ENCODE data around the gene AKAP6. TPM values are rescaled to one million over a fixed set of nuclear protein-coding genes. Genes with fewer than 3 reads are reported as not detected.

AKAP6 gene
- total RNA-seq, 1 experiment from 2014 or later: 1.1 TPM

DNA sequence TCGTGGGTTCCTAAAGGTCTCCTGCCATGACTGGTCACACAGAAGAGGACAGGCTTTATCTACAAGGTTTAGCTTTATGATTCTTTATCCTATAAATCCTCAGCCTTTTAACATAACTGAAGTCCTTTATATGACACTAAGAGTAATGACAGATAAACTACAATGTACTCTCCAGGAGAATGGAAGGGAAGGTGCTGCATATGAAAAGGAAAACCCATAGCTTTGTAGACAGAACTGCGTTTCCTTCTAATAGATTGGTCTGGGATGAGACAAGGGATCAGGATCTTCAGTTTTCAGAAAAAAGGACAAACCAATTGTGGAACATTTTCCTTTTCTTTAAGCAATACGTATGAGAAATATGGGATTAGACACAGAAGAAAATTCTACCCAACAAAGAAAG, 408.5 kb downstream of the AKAP6 start:
- Histone ChIP-seq H3K23ac (ENCODE audit: insufficient read length, low read depth, low read length) (no peak overlapping the region), H4K20me1 (ENCODE audit: control insufficient read depth, insufficient read depth, insufficient read length) (no peaks in the 10 kb centered on the region), H3K9me3 (ENCODE audit: control insufficient read depth, low read depth, low read length) (no peaks in the 10 kb centered on the region), H2BK15ac (ENCODE audit: low read depth, low read length) (no peak overlapping the region), H3K27me3 (ENCODE audit: insufficient read depth, low read length) (no peaks in the 10 kb centered on the region), H3K18ac (ENCODE audit: insufficient read length, low read depth, low read length) (no peak overlapping the region), H3K56ac (ENCODE audit: insufficient read length, low read depth, low read length) (no peak overlapping the region), H2AFZ (ENCODE audit: low read length) (no peak overlapping the region), H2BK120ac (ENCODE audit: low read depth, low read length, poor library complexity, severe bottlenecking) (no peak overlapping the region), H3K27ac (ENCODE audit: insufficient read length, low read depth, low read length) (no peak overlapping the region), H4K8ac (replicated peaks; ENCODE audit: insufficient read length, low read depth, low read length) (no peak overlapping the region), H2BK5ac (ENCODE audit: insufficient read length, low read length) (no peak overlapping the region), H2BK12ac (ENCODE audit: insufficient read length, low read depth, low read length) (no peak overlapping the region), H2AK5ac (ENCODE audit: insufficient read length, low read length) (no peak overlapping the region), H2BK20ac (ENCODE audit: low read depth, low read length, poor library complexity, severe bottlenecking) (no peak overlapping the region), H3K14ac (ENCODE audit: insufficient read depth, low read length) (no peak overlapping the region), H4K5ac (ENCODE audit: insufficient read length, low read depth, low read length) (no peak overlapping the region), H4K91ac (ENCODE audit: insufficient read length, low read depth, low read length) (no peak overlapping the region), H3T11ph (ENCODE audit: low read length) (no peak overlapping the region), H3K4ac (ENCODE audit: low read depth, low read length) (no peak overlapping the region), H3K4me2 (ENCODE audit: insufficient read depth, insufficient read length, low read length) (no peak overlapping the region), H3K79me2 (ENCODE audit: insufficient read depth, low read length) (no peaks in the 10 kb centered on the region), H3K9ac (ENCODE audit: extremely low read depth, insufficient read length, low read length) (no peak overlapping the region), H3K23me2 (ENCODE audit: insufficient read length, low read depth, low read length, poor library complexity, severe bottlenecking) (no peaks in the 10 kb centered on the region), H3K79me1 (ENCODE audit: insufficient read depth, low read depth, low read length, poor library complexity, severe bottlenecking) (no peaks in the 10 kb centered on the region), H3K4me1 (ENCODE audit: insufficient read depth, low read length) (no peaks in the 10 kb centered on the region)
- Mint-ChIP-seq H3K36me3 (ENCODE audit: insufficient read depth in 1 of 3, low read depth in 3 of 3) (no peaks in the 10 kb centered on the region), H3K27ac (no peak overlapping the region; a peak in 1 of 7 replicates), H3K9me3 (peaks cover 0 to 3% of the 10 kb centered on the region in 2 experiments; a peak in 1 of 5 replicates), H3K4me3 (no peak overlapping the region), H3K4me1 (peaks cover 10 to 11% of the 10 kb centered on the region in 2 experiments), H3K27me3 (ENCODE audit: low read depth) (no peaks in the 10 kb centered on the region)
- no peak for DNase-seq
- TF ChIP-seq CTCF (conservative IDR thresholded peaks at IDR 0.05): no peak
- WGBS (ENCODE audit: extremely low coverage, insufficient read length, low lambda C conversion rate): no CpG with 5 or more reads among the region's 3 CpGs

Data from H9 (cell line).